HepG2 (cell line): ENCODE measurements around the gene LSR. TPM values are rescaled to one million over a fixed set of nuclear protein-coding genes. Genes with fewer than 3 reads are reported as not detected.

ENCODE experiments used
- ATAC-seq: fragments of 200-7000 bp; cut with Tn5 transposase; 3 replicates; pipeline ENCODE4 v1.9.1; 2020; ENCODE audit warnings: mild to moderate bottlenecking, moderate library complexity
- BruUV-seq: library from RNA; stranded (reverse); fragments of 400-500 nt; replicated peaks from 2 replicates; lab custom pipeline; 2021; lab: Mats Ljungman, UMichigan
- CTCF ChIA-PET: fragments of 300-600 bp; formaldehyde crosslinking; extraction: SDS; loops from one replicate; lab custom pipeline; 2021; ENCODE audit warnings: low total read pairs, inconsistent platforms, low intra/inter-chr PET ratio; lab: Yijun Ruan, JAX
- POLR2A ChIA-PET: fragments of 350-600 bp; sonication (Branson Sonifier 250); formaldehyde crosslinking; loops from one replicate; lab custom pipeline; 2020; ENCODE audit warnings: antibody characterized with exemption, inconsistent platforms; lab: Yijun Ruan, JAX
- DNase-seq: peaks from one replicate; pipeline ENCODE4 v3.0.0-alpha.2; 2015; ENCODE audit warnings: low spot score
- FAIRE-seq: peaks from 3 replicates; lab custom pipeline; 2011; peaks lifted over from hg19 to GRCh38; lab: Jason Lieb, UNC
- H2AFZ ChIP-seq: one replicate; pipeline ENCODE4 v1.6.1; 2011; ENCODE audit warnings: low read length, inconsistent platforms
- H3K27ac ChIP-seq: fragments of 300-600 bp; 3 replicates; pipeline ENCODE4 v1.8.0; 2011; ENCODE audit warnings: mixed run types, mild to moderate bottlenecking, mixed read lengths, low read length, inconsistent platforms; ENCODE audit not compliant: insufficient read depth; ENCODE audit errors: extremely low read length
- H3K27me3 ChIP-seq, 2 experiments: fragments of 200-600 bp in 1 of 2; 2 replicates in 1 of 2; 3 replicates in 1 of 2; pipeline versions ENCODE4 v1.6.0 to v1.8.0; 2011; ENCODE audit warnings: low read length in 2 of 2, mild to moderate bottlenecking in 2 of 2, moderate library complexity in 2 of 2, inconsistent platforms in 1 of 2; ENCODE audit not compliant: insufficient read depth in 2 of 2, control insufficient read depth in 1 of 2
- H3K36me3 ChIP-seq, 2 experiments: fragments of 200-600 bp in 1 of 2; replicated peaks in 1 of 2; 2 replicates in 1 of 2; 3 replicates in 1 of 2; pipeline versions ENCODE4 v1.5.1 to v1.8.0; 2011; ENCODE audit warnings: low read length in 2 of 2, inconsistent platforms in 1 of 2; ENCODE audit not compliant: insufficient read depth in 2 of 2, control insufficient read depth in 1 of 2
- H3K4me1 ChIP-seq: 2 replicates; pipeline ENCODE4 v1.5.1; 2012; ENCODE audit warnings: low read length, inconsistent platforms; ENCODE audit not compliant: insufficient read depth
- H3K4me2 ChIP-seq: 2 replicates; pipeline ENCODE4 v1.6.0; 2011; ENCODE audit warnings: low read depth, low read length, inconsistent platforms
- H3K4me3 ChIP-seq, 3 experiments: fragments of 200-600 bp in 1 of 3; sonication (generic), shearing (Covaris generic) in 1 of 3; replicated peaks in 1 of 3; 2 replicates each; pipeline ENCODE4 v1.5.1; 2011 to 2016; ENCODE audit warnings: low read length in 3 of 3, inconsistent platforms in 2 of 3, low read depth in 2 of 3, mild to moderate bottlenecking in 2 of 3, control low read depth in 1 of 3, mixed read lengths in 1 of 3; ENCODE audit not compliant: insufficient read depth in 1 of 3
- H3K79me2 ChIP-seq: one replicate; pipeline ENCODE4 v1.6.1; 2011; ENCODE audit warnings: low read length, inconsistent platforms; ENCODE audit not compliant: insufficient read depth
- H3K9ac ChIP-seq: 2 replicates; pipeline ENCODE4 v1.6.0; 2011; ENCODE audit warnings: mild to moderate bottlenecking, low read depth, low read length, inconsistent platforms; ENCODE audit not compliant: insufficient read depth
- H3K9me3 ChIP-seq: 2 replicates; pipeline ENCODE4 v1.5.1; 2012; ENCODE audit warnings: mild to moderate bottlenecking, low read length
- H4K20me1 ChIP-seq: 2 replicates; pipeline ENCODE4 v1.6.0; 2011; ENCODE audit warnings: inconsistent platforms, mild to moderate bottlenecking, low read length, moderate library complexity; ENCODE audit not compliant: insufficient read depth
- ATF7-NPFF ChIP-seq: sonication (generic); formaldehyde crosslinking; IDR thresholded peaks from 2 replicates; pipeline ENCODE4 v1.8.1; 2023; ENCODE audit warnings: mild to moderate bottlenecking, low read depth, missing genetic modification reagents, moderate library complexity
- DNMT3B ChIP-seq: conservative IDR thresholded peaks from 2 replicates; pipeline ENCODE4 v1.6.1; 2016; ENCODE audit warnings: missing biosample characterization, control low read depth
- FOXK1 ChIP-seq: sonication (generic); formaldehyde crosslinking; IDR thresholded peaks from 2 replicates; pipeline ENCODE4 v1.4.0; 2020; ENCODE audit warnings: low read depth, missing genetic modification reagents, borderline replicate concordance
- JARID2 ChIP-seq: sonication (generic); formaldehyde crosslinking; IDR thresholded peaks from 2 replicates; pipeline ENCODE4 v1.8.1; 2023; ENCODE audit warnings: missing genetic modification reagents, inconsistent platforms; ENCODE audit not compliant: insufficient replicate concordance
- KDM1A ChIP-seq: IDR thresholded peaks from 2 replicates; pipeline ENCODE4 v1.6.1; 2016; ENCODE audit warnings: missing compliant biosample characterization
- KLF12 ChIP-seq: sonication (generic); formaldehyde crosslinking; IDR thresholded peaks from 2 replicates; pipeline ENCODE4 v1.4.0; 2020; ENCODE audit warnings: missing genetic modification reagents, borderline replicate concordance
- MED8 ChIP-seq: sonication (generic); formaldehyde crosslinking; IDR thresholded peaks from 2 replicates; pipeline ENCODE4 v1.8.1; 2023; ENCODE audit warnings: mild to moderate bottlenecking, missing genetic modification reagents; ENCODE audit not compliant: insufficient replicate concordance
- MTF2 ChIP-seq: sonication (generic); formaldehyde crosslinking; IDR thresholded peaks from 2 replicates; pipeline ENCODE4 v1.5.0; 2020; ENCODE audit warnings: missing genetic modification reagents, borderline replicate concordance
- PHF21A ChIP-seq: sonication (generic); formaldehyde crosslinking; IDR thresholded peaks from 2 replicates; pipeline ENCODE4 v1.5.0; 2020; ENCODE audit warnings: mild to moderate bottlenecking, missing genetic modification reagents
- POLR2G ChIP-seq: fragments of 200-400 bp; formaldehyde crosslinking; IDR thresholded peaks from 2 replicates; pipeline ENCODE4 v1.6.1; 2018; ENCODE audit warnings: mild to moderate bottlenecking, low read depth, low read length, moderate library complexity
- ZNF296 ChIP-seq: sonication (generic); formaldehyde crosslinking; conservative IDR thresholded peaks from 2 replicates; pipeline ENCODE4 v1.5.0; 2020; ENCODE audit warnings: mild to moderate bottlenecking, missing genetic modification reagents
- ZNF331 ChIP-seq: sonication (generic); formaldehyde crosslinking; IDR thresholded peaks from 2 replicates; pipeline ENCODE4 v1.4.0; 2020; ENCODE audit warnings: missing genetic modification reagents
- ZNF501 ChIP-seq: sonication (generic); formaldehyde crosslinking; IDR thresholded peaks from 2 replicates; pipeline ENCODE4 v1.5.1; 2020; ENCODE audit warnings: mild to moderate bottlenecking, moderate library complexity, missing genetic modification reagents
- ZNF567 ChIP-seq: sonication (generic); formaldehyde crosslinking; IDR thresholded peaks from 2 replicates; pipeline ENCODE4 v1.8.1; 2023; ENCODE audit warnings: mild to moderate bottlenecking, missing genetic modification reagents, borderline replicate concordance
- ZNF713 ChIP-seq: sonication (generic); formaldehyde crosslinking; IDR thresholded peaks from 2 replicates; pipeline ENCODE4 v1.4.0; 2020; ENCODE audit warnings: mild to moderate bottlenecking, missing genetic modification reagents
- WGBS: methylation state at CpG from one replicate; pipeline ENCODE4 v1.1.6; 2017; ENCODE audit warnings: low lambda C conversion rate; 5-methylcytosine and 5-hydroxymethylcytosine counted together
- in situ Hi-C: cut with HindIII; loops from 2 replicates; pipeline ENCODE4 v1.10.0; 2017; ENCODE audit warnings: low pct_unique_long_range_greater_than_20kb; ENCODE audit not compliant: extremely low pct_ligation_motif_present
- intact Hi-C: fragments of 100-400 bp; cut with micrococcal nuclease; formaldehyde crosslinking; loops from one replicate; pipeline ENCODE4 v1.10.0; 2022; ENCODE audit not compliant: unreplicated experiment
- polyA plus RNA-seq, 8 experiments: library from polyadenylated mRNA; depleted of rRNA in 3 of 8; stranded (reverse) in 7 of 8; unstranded in 1 of 8; fragments of >200 nt; fragmentation: Illumina TruSeq in 4 of 8; extraction: Trizol in 4 of 8; gene quantifications; 2 replicates each; pipeline versions ENCODE4 v1.2.1 to v1.2.3, GENCODE V29; 2011 to 2016; ENCODE audit warnings: low read depth in 4 of 8, missing spikeins in 1 of 8, mixed read lengths in 1 of 8; ENCODE audit not compliant: insufficient read depth in 1 of 8
- total RNA-seq, 5 experiments: library from RNA; depleted of rRNA; stranded (reverse); fragments of >200 nt; fragmentation: Illumina TruSeq; extraction: Trizol; gene quantifications; 2 replicates each; pipeline ENCODE4 v1.2.3, GENCODE V29; 2016; ENCODE audit warnings: low read depth in 1 of 5
- TF ChIP-seq, protein P1 (sequence below): sonication (generic); formaldehyde crosslinking; IDR thresholded peaks from 2 replicates; pipeline ENCODE4 v1.9.0; 2022; ENCODE audit warnings: low read depth, missing genetic modification reagents
- TF ChIP-seq, protein P2 (sequence below): sonication (generic); IDR thresholded peaks from 2 replicates; pipeline ENCODE4 v1.6.1; 2016; ENCODE audit warnings: low read depth, borderline replicate concordance
- TF ChIP-seq, protein P3 (sequence below): sonication (generic); formaldehyde crosslinking; conservative IDR thresholded peaks from 2 replicates; pipeline ENCODE4 v1.4.0; 2020; ENCODE audit warnings: mild to moderate bottlenecking, missing genetic modification reagents, moderate library complexity

The LSR gene
- total and polyA plus RNA-seq, 2 of the 13 experiments (the other 11 are each of a cell fraction or from before 2014, with no cell fraction given): 29.2 to 79.2 TPM

DNA sequence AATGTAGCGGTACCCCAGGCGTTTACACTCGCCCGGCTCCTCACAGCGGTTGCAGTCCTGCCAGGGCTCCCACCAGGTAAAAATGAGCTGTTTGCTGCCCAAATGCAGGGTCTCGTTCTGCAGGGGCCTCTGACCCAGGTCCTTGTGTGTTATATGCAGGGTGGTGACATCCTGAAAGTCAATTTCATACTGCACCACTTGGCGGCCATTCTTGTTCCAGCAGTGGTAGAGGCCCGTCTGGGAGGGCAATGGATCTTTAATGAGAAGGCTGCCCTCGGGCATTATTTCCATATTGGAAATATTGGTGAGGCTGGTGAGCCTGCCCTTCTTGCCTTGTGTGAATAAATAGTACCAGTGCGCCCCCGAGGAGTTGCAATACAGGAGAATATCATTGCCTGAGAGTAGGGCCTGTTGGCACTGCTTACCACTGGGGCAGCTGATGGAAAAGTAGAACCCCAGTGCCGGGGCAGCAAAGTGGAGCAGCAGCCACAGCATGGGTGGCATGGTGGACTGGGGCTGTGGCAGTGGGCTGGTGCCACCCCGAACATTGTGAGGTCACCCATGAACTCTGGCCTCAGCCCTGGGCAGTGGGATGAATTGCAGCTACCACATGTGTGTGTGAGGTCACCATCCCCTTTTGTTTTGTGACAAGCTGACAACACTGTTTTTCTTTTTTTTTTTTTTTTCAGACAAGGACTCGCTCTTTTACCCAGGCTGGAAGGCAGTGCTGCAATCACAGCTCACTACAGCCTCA, 20.4 kb upstream of the LSR start, which contains the start of gene FAM187B (continued):
- TF ChIP-seq KDM1A (no peak), ZNF501 (CRISPR knock-in tag) (no peak), ZNF567 (CRISPR knock-in tag) (no peak), ZNF296 (CRISPR knock-in tag) (no peak), KLF12 (CRISPR knock-in tag) (no peak), ATF7-NPFF (CRISPR knock-in tag) (no peak)

DNA sequence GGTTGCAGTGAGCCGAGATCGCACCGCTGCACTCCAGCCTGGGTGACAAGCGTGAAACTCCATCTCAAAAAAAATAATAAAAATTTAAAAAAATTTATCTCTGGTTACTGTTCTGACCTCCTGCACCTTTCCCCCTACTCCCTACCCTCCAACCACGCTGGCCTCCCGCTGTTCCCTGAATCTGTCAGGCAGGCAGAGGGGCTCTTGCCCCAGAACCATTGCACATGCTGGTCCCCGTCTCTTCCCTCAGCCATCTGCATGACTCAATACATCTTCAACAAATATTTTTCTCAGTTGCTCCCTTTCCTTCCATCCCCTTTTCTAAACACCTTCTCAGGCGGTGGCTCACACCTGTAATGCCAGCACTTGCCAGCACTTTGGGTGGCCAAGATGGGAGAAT, 19.2 kb upstream of the LSR start:
- ChIA-PET CTCF (no interaction called here), POLR2A (no interaction called here)
- H2AFZ ChIP-seq: no peak overlapping the region
- no peaks in the 10 kb centered on the region for H3K9me3 ChIP-seq
- no peaks in the 10 kb centered on the region for H3K36me3 ChIP-seq
- H3K4me3 ChIP-seq: no peak overlapping the region
- intact Hi-C loops (no loop called here), in situ Hi-C loops (no loop called here)
- no peak overlapping the region for H3K4me2 ChIP-seq
- no peak overlapping the region for H3K9ac ChIP-seq
- no peaks in the 10 kb centered on the region for H3K79me2 ChIP-seq
- FAIRE-seq: no peak
- H3K27ac ChIP-seq: no peak overlapping the region
- no TSS peak for BruUV-seq
- no peaks in the 10 kb centered on the region for H4K20me1 ChIP-seq
- H3K4me1 ChIP-seq: peaks cover 8% of the 10 kb centered on the region; the same call in 1 of the 2 replicates
- no peak for ATAC-seq
- peaks cover 0 to 6% of the 10 kb centered on the region in 2 experiments; a peak in 1 of 5 replicates for H3K27me3 ChIP-seq
- DNase-seq: no peak
- WGBS: 85% methylated on average over 8 of the region's 8 CpGs
- TF ChIP-seq MED8 (CRISPR knock-in tag): no peak
- no peak for TF ChIP-seq MTF2 (CRISPR knock-in tag)
- TF ChIP-seq, protein P1, sequence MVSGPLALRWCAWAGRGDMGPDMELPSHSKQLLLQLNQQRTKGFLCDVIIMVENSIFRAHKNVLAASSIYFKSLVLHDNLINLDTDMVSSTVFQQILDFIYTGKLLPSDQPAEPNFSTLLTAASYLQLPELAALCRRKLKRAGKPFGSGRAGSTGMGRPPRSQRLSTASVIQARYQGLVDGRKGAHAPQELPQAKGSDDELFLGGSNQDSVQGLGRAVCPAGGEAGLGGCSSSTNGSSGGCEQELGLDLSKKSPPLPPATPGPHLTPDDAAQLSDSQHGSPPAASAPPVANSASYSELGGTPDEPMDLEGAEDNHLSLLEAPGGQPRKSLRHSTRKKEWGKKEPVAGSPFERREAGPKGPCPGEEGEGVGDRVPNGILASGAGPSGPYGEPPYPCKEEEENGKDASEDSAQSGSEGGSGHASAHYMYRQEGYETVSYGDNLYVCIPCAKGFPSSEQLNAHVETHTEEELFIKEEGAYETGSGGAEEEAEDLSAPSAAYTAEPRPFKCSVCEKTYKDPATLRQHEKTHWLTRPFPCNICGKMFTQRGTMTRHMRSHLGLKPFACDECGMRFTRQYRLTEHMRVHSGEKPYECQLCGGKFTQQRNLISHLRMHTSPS: no peak
- TF ChIP-seq ZNF331 (CRISPR knock-in tag): no peak
- TF ChIP-seq PHF21A (CRISPR knock-in tag): no peak
- TF ChIP-seq ZNF713 (CRISPR knock-in tag): no peak
- TF ChIP-seq JARID2: no peak
- no peak for TF ChIP-seq DNMT3B (CRISPR knock-in tag)
- no peak for TF ChIP-seq FOXK1 (CRISPR knock-in tag)
- TF ChIP-seq, protein P2, sequence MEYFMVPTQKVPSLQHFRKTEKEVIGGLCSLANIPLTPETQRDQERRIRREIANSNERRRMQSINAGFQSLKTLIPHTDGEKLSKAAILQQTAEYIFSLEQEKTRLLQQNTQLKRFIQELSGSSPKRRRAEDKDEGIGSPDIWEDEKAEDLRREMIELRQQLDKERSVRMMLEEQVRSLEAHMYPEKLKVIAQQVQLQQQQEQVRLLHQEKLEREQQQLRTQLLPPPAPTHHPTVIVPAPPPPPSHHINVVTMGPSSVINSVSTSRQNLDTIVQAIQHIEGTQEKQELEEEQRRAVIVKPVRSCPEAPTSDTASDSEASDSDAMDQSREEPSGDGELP: no peak
- TF ChIP-seq, protein P3, sequence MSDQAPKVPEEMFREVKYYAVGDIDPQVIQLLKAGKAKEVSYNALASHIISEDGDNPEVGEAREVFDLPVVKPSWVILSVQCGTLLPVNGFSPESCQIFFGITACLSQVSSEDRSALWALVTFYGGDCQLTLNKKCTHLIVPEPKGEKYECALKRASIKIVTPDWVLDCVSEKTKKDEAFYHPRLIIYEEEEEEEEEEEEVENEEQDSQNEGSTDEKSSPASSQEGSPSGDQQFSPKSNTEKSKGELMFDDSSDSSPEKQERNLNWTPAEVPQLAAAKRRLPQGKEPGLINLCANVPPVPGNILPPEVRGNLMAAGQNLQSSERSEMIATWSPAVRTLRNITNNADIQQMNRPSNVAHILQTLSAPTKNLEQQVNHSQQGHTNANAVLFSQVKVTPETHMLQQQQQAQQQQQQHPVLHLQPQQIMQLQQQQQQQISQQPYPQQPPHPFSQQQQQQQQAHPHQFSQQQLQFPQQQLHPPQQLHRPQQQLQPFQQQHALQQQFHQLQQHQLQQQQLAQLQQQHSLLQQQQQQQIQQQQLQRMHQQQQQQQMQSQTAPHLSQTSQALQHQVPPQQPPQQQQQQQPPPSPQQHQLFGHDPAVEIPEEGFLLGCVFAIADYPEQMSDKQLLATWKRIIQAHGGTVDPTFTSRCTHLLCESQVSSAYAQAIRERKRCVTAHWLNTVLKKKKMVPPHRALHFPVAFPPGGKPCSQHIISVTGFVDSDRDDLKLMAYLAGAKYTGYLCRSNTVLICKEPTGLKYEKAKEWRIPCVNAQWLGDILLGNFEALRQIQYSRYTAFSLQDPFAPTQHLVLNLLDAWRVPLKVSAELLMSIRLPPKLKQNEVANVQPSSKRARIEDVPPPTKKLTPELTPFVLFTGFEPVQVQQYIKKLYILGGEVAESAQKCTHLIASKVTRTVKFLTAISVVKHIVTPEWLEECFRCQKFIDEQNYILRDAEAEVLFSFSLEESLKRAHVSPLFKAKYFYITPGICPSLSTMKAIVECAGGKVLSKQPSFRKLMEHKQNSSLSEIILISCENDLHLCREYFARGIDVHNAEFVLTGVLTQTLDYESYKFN: no peak
- no peak for TF ChIP-seq POLR2G
